Measurements from ENCODE around the gene FCN3.
"Not testable (repeated sequence)": the region's sequence is repeated elsewhere in the genome, so short reads cannot be mapped to it uniquely, and the experiment has no call there.

Gene FCN3

DNA sequence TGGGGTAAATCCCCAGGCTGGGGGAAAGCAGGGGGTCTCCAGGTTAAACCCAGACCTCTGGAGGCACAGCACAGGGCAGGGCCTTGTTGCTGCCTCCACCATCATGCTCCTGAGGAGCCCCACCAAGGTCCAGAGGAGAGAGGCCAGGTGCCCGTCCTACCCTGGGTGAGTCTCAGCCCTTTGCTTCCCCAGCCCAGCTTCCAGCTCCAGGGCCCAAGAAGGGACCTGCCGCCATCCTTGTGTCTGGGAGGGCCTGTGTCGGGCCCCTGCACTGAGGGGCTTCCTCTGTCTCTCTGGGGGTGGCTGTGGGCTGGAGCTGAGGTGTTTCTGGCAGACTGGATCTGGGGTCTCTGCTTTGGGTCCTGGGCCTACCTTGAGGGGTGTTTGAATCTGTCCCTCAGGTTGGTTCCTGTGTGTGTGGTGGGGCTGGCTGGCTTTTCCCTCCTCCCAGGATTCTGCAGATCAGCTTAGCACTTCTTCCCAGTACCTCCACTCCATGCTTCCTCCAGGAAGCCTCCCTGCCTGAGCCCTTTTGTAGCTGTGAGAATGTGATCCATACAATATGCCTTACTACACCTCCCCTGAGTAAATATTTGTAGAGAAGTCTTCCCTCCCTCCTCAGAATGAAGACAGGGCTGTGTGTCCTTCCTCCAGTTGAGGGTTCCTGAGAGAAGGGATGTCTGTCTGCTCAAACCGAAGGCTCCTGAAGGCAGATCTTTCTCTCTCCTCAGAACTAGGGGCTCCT, 24.0 kb upstream of the FCN3 start:
- no peak for DNase-seq

DNA sequence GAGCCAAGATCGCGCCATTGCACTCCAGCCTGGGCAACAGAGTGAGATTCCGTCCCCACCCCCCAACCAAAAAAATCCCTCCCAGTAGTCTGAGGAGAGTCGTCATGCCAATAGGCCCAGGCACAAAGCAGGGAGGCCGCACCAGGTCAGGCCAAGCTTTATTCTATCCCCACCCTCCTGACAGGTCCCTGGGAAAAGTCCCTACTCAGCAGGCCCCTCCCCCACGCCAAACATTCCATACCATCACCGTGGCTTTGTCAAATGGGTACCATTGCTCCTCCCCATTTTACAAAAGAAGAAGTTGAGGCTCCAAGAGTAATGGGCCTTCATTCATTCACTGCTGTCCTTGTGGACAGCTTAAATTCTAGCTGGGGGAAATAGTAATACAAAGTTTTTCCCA, 23.1 kb upstream of the FCN3 start:
- no peak for DNase-seq

DNA sequence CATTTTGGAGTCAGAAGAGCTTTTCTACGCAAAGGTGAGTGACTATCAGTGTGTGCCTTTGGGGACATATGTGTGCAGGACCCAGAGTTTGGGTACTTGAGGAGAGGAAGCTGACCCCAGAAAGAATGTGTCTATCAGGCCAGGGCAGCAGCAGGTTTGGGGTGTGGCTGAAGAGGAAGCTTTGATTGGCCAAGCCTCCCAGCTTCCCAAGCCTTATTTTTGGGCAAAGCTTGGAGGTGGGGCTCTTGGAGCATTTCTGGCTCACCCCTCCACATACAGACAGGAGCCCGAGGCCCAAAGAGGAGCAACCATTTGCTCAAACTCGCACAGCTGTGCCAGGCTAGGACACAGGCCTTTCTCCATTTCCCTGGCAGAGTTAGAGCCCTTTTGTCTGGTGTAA, 22.5 kb upstream of the FCN3 start:
- no peak for DNase-seq

GRCh38 chr1:27395441-27396195, 21.0 kb upstream of the FCN3 start:
- peak; percentile 69 for DNase-seq

GRCh38 chr1:27394925-27395324, 20.3 kb upstream of the FCN3 start:
- no peak for DNase-seq

GRCh38 chr1:27394282-27394658, 19.6 kb upstream of the FCN3 start:
- DNase-seq = no peak

- DNase-seq = no peak
Measured at GRCh38 chr1:27393641-27394281, 19.1 kb upstream of the FCN3 start.

- no peak for DNase-seq
Measured at GRCh38 chr1:27392778-27393635, 18.4 kb upstream of the FCN3 start.

DNA sequence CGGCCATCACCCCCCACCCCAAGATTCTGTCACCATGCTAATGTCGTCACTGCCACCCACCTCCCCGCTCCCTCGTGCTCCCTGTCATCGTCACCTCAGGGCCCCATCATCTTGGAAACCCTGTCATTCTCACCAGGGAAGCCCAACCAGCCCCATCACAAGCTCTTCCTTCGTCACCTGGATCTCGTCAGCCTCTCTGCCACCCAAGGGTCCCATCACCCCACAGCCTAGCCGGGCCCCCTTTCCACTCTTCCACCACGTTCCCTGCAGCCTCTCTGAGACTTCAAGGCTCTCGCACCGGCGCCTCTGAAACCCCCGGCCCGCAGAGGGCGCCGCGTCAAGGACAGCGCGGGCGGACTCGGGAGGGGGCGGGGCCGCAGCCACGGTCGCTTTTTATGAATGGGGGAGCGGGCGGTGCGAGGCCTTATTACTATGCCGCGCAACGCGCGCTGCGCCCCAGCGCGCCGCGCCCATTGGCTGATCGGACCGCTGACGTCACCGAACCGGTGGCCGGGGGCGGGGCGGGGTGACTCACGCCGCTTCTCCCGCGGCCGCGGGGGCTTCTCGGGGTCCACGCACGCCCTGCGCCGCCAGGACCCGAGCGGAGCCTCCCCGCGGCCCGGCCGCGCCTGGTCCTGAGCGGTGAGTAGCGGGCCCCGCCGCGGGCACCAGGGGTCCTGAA, 17.6 kb upstream of the FCN3 start, which contains the start of gene GPR3:
GPR3 (plus strand) TSS at position 527 of the 682 bp plus-strand sequence. CDS start 1,177 bp downstream, outside the sequence.
- peak; percentile 92 for DNase-seq

- DNase-seq = peak; percentile 58
Measured at GRCh38 chr1:27391511-27392095, 17.0 kb upstream of the FCN3 start.

GRCh38 chr1:27388337-27389005, 13.8 kb upstream of the FCN3 start:
- DNase-seq = peak; percentile 39

DNA sequence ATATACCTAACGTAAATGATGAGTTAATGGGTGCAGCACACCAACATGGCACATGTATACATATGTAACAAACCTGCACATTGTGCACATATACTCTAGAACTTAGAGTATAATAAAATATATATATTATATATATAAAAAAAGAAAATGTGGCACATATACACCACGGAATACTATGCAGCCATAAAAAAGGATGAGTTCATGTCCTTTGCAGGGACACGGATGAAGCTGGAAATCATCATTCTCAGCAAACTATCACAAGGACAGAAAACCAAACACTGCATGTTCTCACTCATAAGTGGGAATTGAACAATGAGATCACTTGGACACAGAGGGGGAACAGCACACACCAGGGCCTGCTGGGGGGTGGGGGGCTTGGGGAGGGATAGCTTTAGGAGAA, 10.2 kb upstream of the FCN3 start:
- not testable (repeated sequence) for DNase-seq

GRCh38 chr1:27383661-27384060, 9.0 kb upstream of the FCN3 start:
- no peak for DNase-seq

DNA sequence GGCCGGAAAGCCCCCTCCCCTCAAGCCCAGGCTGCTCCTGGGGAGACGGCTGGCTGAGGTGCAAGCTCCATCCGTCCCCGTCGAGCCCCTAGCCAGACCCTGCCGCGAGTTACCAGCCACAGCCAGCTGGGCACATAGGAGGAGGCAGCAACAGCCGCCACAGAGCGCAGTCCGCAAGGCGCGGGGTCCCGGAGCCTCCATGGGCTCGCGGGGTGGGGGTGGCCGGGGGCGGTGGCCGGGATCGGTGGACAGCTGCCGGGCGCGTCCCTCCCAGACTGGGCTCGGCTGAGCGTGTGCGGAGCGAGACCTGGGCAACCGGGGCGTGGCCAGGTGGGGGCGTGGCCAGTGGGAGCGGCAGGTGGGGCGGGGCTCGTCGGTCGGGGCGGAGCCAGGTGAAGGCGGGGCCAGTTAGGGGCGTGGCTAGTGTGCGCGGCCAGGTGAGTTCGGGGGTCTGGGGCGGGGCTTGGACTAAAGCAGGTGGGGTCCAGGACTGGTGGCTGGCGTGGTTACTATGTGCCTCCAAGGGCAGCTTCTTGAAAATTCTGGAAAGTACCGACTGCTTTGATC, 8.5 kb upstream of the FCN3 start, which contains the start of gene CD164L2:
CD164L2 (minus strand) TSS at position 295 of the 567 bp plus-strand sequence; CDS start at position 201, 94 bp downstream.
- DNase-seq = no peak

- no peak for DNase-seq
Measured at GRCh38 chr1:27381969-27382762, 7.5 kb upstream of the FCN3 start.

- DNase-seq = no peak
Measured at GRCh38 chr1:27380766-27381733, 6.4 kb upstream of the FCN3 start.

DNA sequence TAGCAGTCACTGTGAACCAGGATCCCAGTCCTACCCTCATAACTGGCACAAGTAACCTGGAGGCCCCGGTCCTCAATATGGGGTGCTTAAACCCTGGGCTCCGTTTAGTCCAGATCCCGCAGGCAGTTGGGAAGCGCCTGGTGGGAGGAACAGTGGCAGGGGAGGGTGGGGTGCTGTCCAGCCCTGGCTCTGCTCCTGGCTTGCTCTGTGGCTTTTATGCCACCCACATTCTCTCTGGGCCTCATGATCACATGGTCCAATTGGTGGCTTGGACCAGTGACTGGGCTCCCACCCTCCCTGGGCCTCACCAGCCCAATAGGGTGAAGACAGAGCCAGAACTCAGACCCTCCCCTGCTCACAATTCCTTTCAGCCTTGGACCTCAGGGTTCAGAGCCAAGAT, 5.6 kb upstream of the FCN3 start:
- no peak for DNase-seq

GRCh38 chr1:27379564-27380122, 5.0 kb upstream of the FCN3 start:
- DNase-seq = no peak

Measured in fibroblast of upper back skin (primary cell).